ENCODE measurements around the gene GON4L. TPM values are rescaled to one million over a fixed set of nuclear protein-coding genes. Genes with fewer than 3 reads are reported as not detected.
"Not testable (repeated sequence)": the region's sequence is repeated elsewhere in the genome, so short reads cannot be mapped to it uniquely, and the experiment has no call there.

Gene GON4L
- polyA plus RNA-seq, 4 donors = 31.1 to 62.9 (median 50.4) TPM

GRCh38 chr1:155759966-155760630, 96.9 kb downstream of the GON4L start:
- DNase-seq (ENCODE audit: low read depth in 4 of 4, low spot score in 2 of 4) = no peak

- not testable (repeated sequence) for DNase-seq (ENCODE audit: low read depth in 4 of 4, low spot score in 2 of 4)
Observed at GRCh38 chr1:155759017-155759416, 98.0 kb downstream of the GON4L start.

DNA sequence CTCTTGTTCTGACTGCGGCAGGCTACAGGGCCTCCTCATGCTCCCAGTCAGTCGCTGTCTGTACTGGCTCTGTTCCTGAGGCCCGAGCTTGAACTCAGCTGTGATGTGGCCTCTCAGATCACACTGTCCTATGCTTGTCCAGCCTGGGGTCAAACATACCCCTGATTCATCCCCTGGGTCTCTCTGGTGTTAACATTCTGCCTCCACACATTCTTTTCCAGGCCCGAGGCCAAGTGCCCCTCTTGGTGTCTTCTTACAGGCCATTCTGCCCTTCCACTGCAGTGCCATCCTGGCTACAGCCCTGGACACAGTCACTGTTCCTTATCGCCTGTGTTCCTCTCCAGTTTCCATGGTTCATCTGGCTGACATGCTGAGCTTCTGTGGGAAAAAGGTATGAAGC, 108.9 kb downstream of the GON4L start:
- not testable (repeated sequence) for DNase-seq (ENCODE audit: low read depth in 4 of 4, low spot score in 2 of 4)

GRCh38 chr1:155747586-155747985, 109.4 kb downstream of the GON4L start:
- DNase-seq (ENCODE audit: low read depth in 4 of 4, low spot score in 2 of 4) = not testable (repeated sequence)

DNA sequence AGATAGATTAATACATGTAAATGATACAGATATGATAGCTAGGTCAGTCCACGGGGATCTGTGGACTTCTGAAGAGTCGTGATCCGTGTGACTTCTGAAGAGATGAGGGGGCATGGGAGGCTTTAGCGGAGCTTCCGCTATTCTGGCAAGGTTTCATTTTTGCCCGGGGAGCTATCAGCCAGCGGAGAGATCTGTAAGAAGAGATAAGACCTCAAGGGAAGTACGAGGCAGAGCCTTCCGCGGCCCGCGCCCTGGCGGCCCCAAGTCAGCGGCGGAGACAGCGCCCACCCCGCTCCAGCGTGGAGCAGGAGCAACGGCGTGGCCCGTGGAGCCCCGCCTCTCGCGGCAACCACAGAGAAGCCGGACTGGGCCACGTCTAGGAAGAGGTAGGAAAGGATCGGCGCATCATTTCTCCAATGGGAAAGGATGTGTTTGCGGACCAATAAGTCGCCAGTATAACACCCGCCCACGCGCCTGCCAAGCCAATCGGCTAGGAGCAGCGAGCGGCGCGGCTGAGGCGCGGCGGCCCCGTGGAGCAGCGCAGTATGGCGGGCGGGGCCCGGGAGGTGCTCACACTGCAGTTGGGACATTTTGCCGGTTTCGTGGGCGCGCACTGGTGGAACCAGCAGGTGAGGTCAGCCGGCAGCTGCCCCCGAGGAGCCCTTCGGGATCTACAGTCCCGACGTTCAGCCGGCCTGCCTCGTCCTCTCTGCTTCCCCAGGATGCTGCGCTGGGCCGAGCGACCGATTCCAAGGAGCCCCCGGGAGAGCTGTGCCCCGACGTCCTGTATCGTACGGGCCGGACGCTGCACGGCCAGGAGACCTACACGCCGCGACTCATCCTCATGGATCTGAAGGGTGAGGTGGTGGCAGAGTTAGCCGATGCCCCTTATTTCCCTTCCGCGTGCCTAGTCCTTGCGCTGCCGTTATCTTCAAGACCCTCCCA, 111.5 kb downstream of the GON4L start:
- DNase-seq (ENCODE audit: low read depth in 4 of 4, low spot score in 2 of 4) = peak; percentile 60 to 88 (median 80)

DNA sequence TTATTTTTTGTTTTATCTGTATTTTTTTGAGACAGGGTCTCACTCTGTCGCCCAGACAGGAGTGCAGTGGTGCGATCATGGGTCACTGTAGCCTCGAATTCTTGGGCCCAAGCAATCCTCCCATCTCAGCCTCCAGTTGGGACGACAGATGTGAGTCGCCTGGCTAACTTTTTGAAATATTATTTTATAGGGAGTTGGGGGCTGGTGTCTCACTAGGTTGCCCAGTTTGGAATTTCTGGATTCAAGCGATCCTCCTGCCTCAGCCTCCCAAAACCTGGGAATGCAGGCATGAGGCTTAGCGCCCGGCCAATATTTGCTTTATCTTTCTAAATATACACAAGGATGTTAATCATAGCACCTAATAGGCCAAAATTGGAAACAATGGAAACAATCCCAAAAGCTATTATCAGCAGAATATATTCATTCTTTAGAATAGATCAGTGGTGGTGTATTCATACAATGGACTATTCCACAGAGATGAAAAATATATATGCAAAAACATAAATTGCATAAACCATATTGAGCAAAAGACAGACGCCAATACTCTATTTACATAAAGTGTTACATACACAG, 112.2 kb downstream of the GON4L start:
- no peak for DNase-seq (ENCODE audit: low read depth in 4 of 4, low spot score in 2 of 4)

DNA sequence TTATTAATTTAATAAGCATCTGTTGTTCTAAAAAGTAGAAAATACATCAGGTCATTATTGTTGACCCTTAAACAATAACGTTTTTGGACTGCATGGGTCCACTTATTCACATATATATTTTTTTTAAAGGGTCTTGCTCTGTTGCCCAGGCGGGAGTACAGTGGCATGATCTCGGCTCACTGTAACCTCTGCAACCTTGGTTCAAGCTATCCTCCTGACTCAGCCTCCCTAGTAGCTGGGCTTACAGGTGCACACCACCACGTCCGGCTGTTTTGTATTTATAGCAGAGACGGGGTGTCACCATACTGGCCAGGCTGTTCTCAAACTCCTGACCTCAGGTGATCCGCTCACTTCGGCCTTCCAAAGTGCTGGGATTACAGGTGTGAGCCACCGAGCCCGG, 115.1 kb downstream of the GON4L start:
- no peak for DNase-seq (ENCODE audit: low read depth in 4 of 4, low spot score in 2 of 4)

GRCh38 chr1:155740995-155741394, 116.0 kb downstream of the GON4L start:
- no peak for DNase-seq (ENCODE audit: low read depth in 4 of 4, low spot score in 2 of 4)

- peak in 2 of 4 donors; percentile 22 to 47 for DNase-seq (ENCODE audit: low read depth in 4 of 4, low spot score in 2 of 4)
Observed at GRCh38 chr1:155729031-155729898, 127.7 kb downstream of the GON4L start.

DNA sequence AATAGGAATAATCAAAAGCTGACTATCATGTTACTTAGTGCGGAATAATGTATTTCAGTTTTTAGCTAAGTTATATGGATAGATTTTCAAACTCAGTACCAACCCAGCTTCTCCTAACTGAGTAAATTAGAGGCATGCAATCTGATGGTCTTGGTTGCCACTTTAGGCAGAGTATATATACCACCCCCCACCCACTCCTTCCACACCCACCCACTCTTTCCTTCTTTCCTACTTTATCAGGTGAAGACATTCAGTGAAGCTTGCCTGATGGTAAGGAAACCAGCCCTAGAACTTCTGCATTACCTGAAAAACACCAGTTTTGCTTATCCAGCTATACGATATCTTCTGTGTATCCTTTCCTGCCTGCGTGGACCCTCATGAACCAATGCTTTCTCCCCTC, 131.9 kb downstream of the GON4L start:
- DNase-seq (ENCODE audit: low read depth in 4 of 4, low spot score in 2 of 4) = no peak

DNA sequence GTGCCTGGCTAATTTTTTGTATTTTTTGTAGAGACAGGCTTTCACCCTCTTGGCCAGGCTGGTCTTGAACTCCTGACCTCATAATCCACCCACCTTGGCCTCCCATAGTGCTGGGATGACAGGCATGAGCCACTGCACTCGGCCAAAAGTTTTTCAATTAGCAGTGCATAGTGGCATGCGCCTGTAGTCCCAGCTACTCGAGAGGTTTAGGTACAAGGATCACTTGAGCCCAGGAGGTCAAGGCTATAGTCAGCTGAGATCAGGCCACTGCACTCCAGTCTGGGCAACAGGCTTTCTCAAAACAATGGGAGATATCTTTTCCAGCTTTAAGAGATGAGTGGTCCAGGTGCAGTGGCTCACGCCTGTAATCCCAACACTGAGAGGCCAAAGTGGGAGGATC, 137.3 kb downstream of the GON4L start:
- no peak for DNase-seq (ENCODE audit: low read depth in 4 of 4, low spot score in 2 of 4)

DNA sequence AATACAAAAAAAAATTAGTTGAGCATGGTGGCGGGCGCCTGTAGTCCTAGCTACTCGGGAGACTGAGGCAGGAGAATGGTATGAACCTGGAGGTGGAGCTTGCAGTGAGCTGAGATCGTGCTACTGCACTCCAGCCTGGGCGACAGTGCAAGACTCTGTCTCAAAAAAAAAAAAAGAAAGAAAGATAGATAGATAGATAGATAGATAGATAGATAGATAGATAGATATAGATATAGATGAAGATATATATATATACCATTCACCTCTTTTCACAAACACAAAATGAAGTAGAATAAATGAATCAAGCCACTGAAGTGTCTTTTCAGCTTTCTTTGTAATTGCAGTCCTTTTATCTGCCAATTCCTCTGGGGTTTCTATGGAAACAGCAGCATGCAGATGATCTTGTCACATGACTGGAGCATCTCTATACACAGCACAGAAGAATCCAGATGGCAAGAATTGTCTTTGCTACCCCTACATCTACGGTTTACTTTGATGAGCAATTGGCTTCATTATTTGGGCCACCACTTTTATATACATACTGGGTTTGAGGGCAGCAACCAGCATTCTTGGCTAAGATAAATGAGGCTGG, 138.4 kb downstream of the GON4L start:
- not testable (repeated sequence) for DNase-seq (ENCODE audit: low read depth in 4 of 4, low spot score in 2 of 4)

DNA sequence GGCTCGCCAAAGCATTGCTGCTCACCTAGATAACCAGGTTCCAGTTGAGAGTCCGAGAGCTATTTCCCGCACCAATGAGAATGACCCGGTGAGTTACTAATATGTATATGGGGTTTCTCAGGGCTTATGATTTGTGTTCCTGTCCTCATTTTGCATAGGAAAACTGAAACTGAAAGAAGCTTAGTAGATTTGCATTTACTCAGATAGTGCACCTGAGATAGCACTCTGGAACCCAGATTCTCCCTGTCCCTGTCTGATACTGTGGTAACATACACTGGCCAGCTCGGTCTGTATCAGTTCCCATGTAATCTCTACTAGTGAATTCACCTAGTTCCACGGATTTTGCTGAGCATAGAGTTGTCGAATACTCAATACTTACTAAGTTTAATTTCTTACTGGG, 140.0 kb downstream of the GON4L start:
- no peak for DNase-seq (ENCODE audit: low read depth in 4 of 4, low spot score in 2 of 4)

DNA sequence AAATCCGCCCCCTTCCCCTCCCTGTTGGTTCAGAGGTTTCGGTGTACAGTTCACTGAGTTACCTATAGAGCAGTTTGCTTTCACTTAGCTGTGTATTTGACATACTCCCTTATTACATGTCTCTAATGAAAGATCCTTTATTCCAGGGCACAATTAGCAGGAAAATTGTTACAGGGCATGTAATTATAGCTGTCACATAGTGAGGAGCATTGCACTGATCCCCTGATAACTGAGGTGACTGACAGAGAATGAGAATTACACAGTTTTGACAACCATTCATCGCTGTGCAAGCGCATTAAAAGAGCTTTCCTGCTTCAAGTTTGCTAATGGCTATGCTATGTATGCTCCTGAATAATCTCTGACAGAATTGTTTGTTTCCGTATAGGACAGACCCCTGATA, 141.2 kb downstream of the GON4L start:
- no peak for DNase-seq (ENCODE audit: low read depth in 4 of 4, low spot score in 2 of 4)

- not testable (repeated sequence) for DNase-seq (ENCODE audit: low read depth in 4 of 4, low spot score in 2 of 4)
Observed at GRCh38 chr1:155715056-155715455, 142.0 kb downstream of the GON4L start.

- no peak for DNase-seq (ENCODE audit: low read depth in 4 of 4, low spot score in 2 of 4)
Observed at GRCh38 chr1:155713075-155713474, 143.9 kb downstream of the GON4L start.

DNA sequence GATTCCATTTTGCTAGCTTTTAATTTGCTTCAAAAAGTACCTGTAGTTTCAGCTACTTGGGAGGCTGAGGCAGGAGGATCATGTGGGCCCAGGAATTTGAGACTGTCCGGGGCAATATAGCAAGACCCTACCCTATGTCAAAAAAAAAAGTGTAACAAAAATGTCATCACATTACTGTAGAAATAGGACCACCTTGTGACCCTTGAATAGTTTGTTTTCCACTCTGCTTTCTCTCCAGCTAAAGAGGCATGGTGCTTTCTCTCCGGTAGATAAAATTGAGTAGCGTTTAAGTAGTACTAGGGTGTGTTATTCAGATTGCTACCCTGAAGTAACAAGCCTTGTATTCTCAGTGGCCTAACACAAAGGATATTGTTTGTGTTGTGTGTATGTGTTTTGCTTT, 144.4 kb downstream of the GON4L start:
- not testable (repeated sequence) for DNase-seq (ENCODE audit: low read depth in 4 of 4, low spot score in 2 of 4)

- DNase-seq (ENCODE audit: low read depth in 4 of 4, low spot score in 2 of 4) = not testable (repeated sequence)
Observed at GRCh38 chr1:155711457-155711856, 145.6 kb downstream of the GON4L start.

- DNase-seq (ENCODE audit: low read depth in 4 of 4, low spot score in 2 of 4) = no peak
Observed at GRCh38 chr1:155709391-155709790, 147.6 kb downstream of the GON4L start.

DNA sequence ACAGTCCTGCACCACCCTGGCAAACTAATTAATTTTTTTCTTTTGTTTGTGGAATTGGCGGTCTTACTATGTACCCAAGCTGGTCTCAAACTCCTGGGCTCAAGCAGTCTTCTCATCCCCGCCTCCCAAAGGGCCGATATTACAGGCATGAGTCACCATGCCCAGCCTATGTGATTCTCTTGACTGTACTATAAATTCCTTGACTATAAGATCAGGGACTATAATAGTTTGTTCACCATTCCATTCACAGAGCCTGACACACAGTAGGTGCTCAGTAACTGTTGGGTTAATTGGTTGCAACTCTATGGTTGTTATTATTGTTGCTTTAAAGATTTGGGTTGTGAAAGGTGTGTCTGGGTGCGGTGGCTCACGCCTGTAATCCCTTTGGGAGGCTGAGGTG, 150.9 kb downstream of the GON4L start:
- DNase-seq (ENCODE audit: low read depth in 4 of 4, low spot score in 2 of 4) = no peak

All from left renal cortex interstitium (tissue), 4 donors.